NT2/D1 (cell line): ENCODE measurements around the gene SYT2.

Experiments used
- YY1 ChIP-seq: IDR thresholded peaks from 2 replicates; pipeline ENCODE4 v1.6.1; 2011; ENCODE audit not compliant: insufficient read length, insufficient read depth
- ZNF274 ChIP-seq: IDR thresholded peaks from 2 replicates; pipeline ENCODE4 v1.6.1; 2011; ENCODE audit warnings: mild to moderate bottlenecking, low read depth, low read length

GRCh38 chr1:202600432-202601041 lies 109.7 kb downstream of the SYT2 start:
- TF ChIP-seq ZNF274 (no peak), YY1 (no peak)
